ENCODE results near the gene FBXL5. TPM values are rescaled to one million over a fixed set of nuclear protein-coding genes. Genes with fewer than 3 reads are reported as not detected.

FBXL5 gene
- total RNA-seq, 1 donor from 2014 or later: 54.4 TPM

- DNase-seq (ENCODE audit: low spot score): no peak
- no peak overlapping the region for H3K4me3 Mint-ChIP-seq (ENCODE audit: unreplicated experiment)
- H3K4me1 Mint-ChIP-seq (ENCODE audit: low read depth): peaks cover 35% of the 10 kb centered on the region
- no peak overlapping the region for H3K27ac Mint-ChIP-seq (ENCODE audit: unreplicated experiment)
- peaks cover 6% of the 10 kb centered on the region for H3K9me3 Mint-ChIP-seq (ENCODE audit: low read depth)
- H3K36me3 Mint-ChIP-seq (ENCODE audit: low read depth): peaks cover 1% of the 10 kb centered on the region
- no peaks in the 10 kb centered on the region for H3K27me3 Mint-ChIP-seq (ENCODE audit: low read depth)
- TF ChIP-seq CTCF (IDR thresholded peaks at IDR 0.05): no peak
These were observed 41.7 kb upstream of the FBXL5 start for GRCh38 chr4:15696866-15697265.

GRCh38 chr4:15695729-15696128 is 40.6 kb upstream of the FBXL5 start:
- H3K4me3 Mint-ChIP-seq (ENCODE audit: unreplicated experiment): no peak overlapping the region
- H3K9me3 Mint-ChIP-seq (ENCODE audit: low read depth): peaks cover 6% of the 10 kb centered on the region
- H3K36me3 Mint-ChIP-seq (ENCODE audit: low read depth): peaks cover 1% of the 10 kb centered on the region
- TF ChIP-seq CTCF (IDR thresholded peaks at IDR 0.05): no peak
- peaks cover 45% of the 10 kb centered on the region for H3K4me1 Mint-ChIP-seq (ENCODE audit: low read depth)
- no peaks in the 10 kb centered on the region for H3K27me3 Mint-ChIP-seq (ENCODE audit: low read depth)
- H3K27ac Mint-ChIP-seq (ENCODE audit: unreplicated experiment): no peak overlapping the region
- DNase-seq (ENCODE audit: low spot score): no peak

- Mint-ChIP-seq H3K4me3 (ENCODE audit: unreplicated experiment) (no peak overlapping the region), H3K4me1 (ENCODE audit: low read depth) (peaks cover 49% of the 10 kb centered on the region), H3K36me3 (ENCODE audit: low read depth) (peaks cover 1% of the 10 kb centered on the region), H3K9me3 (ENCODE audit: low read depth) (peaks cover 6% of the 10 kb centered on the region), H3K27me3 (ENCODE audit: low read depth) (no peaks in the 10 kb centered on the region), H3K27ac (ENCODE audit: unreplicated experiment) (peak overlapping the region; percentile 72)
- no peak for TF ChIP-seq CTCF (IDR thresholded peaks at IDR 0.05)
- DNase-seq (ENCODE audit: low spot score): no peak
These were observed 40.1 kb upstream of the FBXL5 start for GRCh38 chr4:15695240-15695699.

GRCh38 chr4:15694431-15694830 is 39.3 kb upstream of the FBXL5 start:
- no peak for TF ChIP-seq CTCF (IDR thresholded peaks at IDR 0.05)
- DNase-seq (ENCODE audit: low spot score): no peak
- H3K27me3 Mint-ChIP-seq (ENCODE audit: low read depth): no peaks in the 10 kb centered on the region
- no peak overlapping the region for H3K27ac Mint-ChIP-seq (ENCODE audit: unreplicated experiment)
- H3K4me3 Mint-ChIP-seq (ENCODE audit: unreplicated experiment): no peak overlapping the region
- peaks cover 58% of the 10 kb centered on the region for H3K4me1 Mint-ChIP-seq (ENCODE audit: low read depth)
- peaks cover 6% of the 10 kb centered on the region for H3K9me3 Mint-ChIP-seq (ENCODE audit: low read depth)
- no peaks in the 10 kb centered on the region for H3K36me3 Mint-ChIP-seq (ENCODE audit: low read depth)

GRCh38 chr4:15692602-15693001 is 37.4 kb upstream of the FBXL5 start:
- TF ChIP-seq CTCF (IDR thresholded peaks at IDR 0.05): no peak
- DNase-seq (ENCODE audit: low spot score): no peak
- no peak overlapping the region for H3K4me3 Mint-ChIP-seq (ENCODE audit: unreplicated experiment)
- H3K27me3 Mint-ChIP-seq (ENCODE audit: low read depth): no peaks in the 10 kb centered on the region
- peaks cover 4% of the 10 kb centered on the region for H3K9me3 Mint-ChIP-seq (ENCODE audit: low read depth)
- peaks cover 72% of the 10 kb centered on the region for H3K4me1 Mint-ChIP-seq (ENCODE audit: low read depth)
- H3K36me3 Mint-ChIP-seq (ENCODE audit: low read depth): peaks cover 7% of the 10 kb centered on the region
- H3K27ac Mint-ChIP-seq (ENCODE audit: unreplicated experiment): peak overlapping the region; percentile 60
